HG02840 (cell line): ENCODE data around the gene TOP3B.

ENCODE experiments used
- ATAC-seq: cut with Tn5 transposase; IDR thresholded peaks from one replicate; pipeline ENCODE4 v1.9.1; 2021; ENCODE audit warnings: mild to moderate bottlenecking, moderate library complexity, moderate number of reproducible peaks; ENCODE audit not compliant: unreplicated experiment, low FRiP score

TOP3B gene, protein sequence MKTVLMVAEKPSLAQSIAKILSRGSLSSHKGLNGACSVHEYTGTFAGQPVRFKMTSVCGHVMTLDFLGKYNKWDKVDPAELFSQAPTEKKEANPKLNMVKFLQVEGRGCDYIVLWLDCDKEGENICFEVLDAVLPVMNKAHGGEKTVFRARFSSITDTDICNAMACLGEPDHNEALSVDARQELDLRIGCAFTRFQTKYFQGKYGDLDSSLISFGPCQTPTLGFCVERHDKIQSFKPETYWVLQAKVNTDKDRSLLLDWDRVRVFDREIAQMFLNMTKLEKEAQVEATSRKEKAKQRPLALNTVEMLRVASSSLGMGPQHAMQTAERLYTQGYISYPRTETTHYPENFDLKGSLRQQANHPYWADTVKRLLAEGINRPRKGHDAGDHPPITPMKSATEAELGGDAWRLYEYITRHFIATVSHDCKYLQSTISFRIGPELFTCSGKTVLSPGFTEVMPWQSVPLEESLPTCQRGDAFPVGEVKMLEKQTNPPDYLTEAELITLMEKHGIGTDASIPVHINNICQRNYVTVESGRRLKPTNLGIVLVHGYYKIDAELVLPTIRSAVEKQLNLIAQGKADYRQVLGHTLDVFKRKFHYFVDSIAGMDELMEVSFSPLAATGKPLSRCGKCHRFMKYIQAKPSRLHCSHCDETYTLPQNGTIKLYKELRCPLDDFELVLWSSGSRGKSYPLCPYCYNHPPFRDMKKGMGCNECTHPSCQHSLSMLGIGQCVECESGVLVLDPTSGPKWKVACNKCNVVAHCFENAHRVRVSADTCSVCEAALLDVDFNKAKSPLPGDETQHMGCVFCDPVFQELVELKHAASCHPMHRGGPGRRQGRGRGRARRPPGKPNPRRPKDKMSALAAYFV

DNA sequence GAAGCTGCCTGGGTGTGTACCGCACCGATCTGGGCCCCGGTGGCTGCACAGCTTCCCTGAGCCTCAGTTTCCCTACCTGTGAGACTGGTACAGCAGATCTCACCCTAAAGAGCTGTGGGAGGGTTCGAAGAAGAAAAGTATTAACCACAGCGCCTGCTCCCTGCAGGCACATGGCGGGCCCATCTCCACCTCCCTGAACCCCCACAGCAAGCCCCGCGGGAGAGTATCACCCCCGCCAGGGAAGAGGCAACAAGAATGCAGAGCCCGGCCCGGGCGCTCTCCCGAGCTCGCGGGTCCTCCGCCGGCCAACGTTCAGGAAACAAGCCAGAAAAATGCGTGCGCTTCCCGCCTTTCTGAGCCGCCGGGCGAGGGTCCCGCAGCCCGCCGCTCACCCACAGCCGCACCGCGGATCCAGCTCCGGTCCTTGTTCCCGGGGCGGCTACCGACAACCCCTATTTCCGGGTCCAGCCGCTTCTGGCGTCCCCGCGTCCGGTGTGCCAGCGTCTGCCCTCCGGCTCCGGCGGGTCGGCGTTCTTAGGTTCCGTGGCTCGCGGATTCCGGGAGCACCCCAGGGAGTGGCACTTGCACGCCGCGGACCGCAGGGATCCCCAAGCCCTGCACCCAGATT, at the start of gene TOP3B:
Gene TOP3B (minus strand): TSS at position 450 of the 628 bp plus-strand sequence. CDS start 7,078 bp downstream, outside the sequence.
- no peak for ATAC-seq

DNA sequence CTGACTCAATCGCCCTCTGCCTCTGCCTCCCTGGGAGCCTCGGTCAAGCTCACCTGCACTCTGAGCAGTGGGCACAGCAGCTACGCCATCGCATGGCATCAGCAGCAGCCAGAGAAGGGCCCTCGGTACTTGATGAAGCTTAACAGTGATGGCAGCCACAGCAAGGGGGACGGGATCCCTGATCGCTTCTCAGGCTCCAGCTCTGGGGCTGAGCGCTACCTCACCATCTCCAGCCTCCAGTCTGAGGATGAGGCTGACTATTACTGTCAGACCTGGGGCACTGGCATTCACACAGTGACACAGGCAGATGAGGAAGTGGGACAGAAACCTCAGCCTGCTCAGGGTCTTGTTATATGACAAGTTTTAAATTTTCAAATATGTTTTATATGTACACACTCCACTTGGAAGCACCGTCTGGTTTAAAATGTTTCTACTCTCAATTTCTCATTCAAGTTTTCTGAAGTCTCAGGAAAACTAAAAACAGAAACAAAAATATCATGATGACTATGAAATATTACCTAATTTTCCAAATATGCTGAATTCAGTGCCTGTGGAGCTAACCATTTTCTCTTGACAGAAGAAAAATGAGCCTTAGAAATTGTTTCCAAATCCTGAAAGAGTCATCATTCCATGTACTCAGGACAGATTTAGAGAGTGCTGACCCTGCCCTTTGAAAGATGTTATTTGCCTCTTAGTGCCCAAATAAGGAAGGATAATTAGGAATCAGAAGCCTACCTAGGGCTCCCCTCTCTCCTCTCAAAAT, 48.8 kb upstream of the TOP3B start:
- no peak for ATAC-seq

GRCh38 chr22:22030493-22031182, 48.1 kb upstream of the TOP3B start:
- no peak for ATAC-seq

DNA sequence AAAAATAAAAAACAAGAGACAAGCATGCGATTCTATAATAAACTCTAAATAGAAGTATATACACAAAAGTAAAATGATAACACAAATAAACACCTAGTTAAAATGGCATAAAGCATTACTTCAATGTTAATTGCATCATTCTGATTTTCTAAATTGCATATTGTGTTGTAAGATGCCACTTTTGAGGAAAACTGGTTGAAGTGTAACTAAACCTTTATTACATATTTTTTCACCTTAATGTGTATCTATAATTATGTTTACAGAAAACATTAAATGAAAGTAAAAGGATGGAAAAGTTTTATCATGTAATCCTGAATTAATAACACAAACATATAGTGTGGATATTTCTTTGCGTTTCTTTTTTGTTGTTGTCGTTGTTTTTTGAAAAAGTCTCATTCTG, 45.4 kb upstream of the TOP3B start:
- no peak for ATAC-seq

- no peak for ATAC-seq
Observed at GRCh38 chr22:22026157-22026831, 43.7 kb upstream of the TOP3B start.

- no peak for ATAC-seq
Observed at GRCh38 chr22:22025320-22026156, 43.0 kb upstream of the TOP3B start.

GRCh38 chr22:22024440-22024839, 41.9 kb upstream of the TOP3B start:
- no peak for ATAC-seq

DNA sequence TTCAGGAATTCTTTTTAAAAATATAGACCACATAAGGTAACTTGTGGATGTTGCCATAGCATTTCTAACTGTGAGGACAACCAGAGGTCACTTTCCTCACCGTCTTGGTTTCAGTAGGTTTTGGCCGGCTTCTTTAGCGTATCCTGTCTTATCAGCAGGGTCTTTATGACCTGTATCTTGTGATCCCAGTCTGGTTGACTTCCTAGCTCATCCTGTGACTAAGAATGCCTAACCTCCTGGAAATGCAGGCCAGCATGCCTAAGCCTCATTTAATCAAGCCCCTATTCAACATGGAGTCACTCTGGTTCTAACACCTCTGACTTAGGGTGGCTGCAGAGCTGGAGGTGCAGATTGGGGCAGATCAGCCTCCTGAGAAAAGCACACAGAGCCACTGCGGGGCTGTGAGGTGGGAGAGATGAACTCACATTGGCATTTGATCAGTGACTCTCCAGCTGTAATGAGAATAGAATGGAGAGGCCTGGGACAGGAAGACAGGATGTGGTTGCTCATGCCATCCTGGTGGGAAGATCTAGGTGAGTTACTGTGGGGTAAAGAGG, 41.1 kb upstream of the TOP3B start:
- ATAC-seq = no peak

DNA sequence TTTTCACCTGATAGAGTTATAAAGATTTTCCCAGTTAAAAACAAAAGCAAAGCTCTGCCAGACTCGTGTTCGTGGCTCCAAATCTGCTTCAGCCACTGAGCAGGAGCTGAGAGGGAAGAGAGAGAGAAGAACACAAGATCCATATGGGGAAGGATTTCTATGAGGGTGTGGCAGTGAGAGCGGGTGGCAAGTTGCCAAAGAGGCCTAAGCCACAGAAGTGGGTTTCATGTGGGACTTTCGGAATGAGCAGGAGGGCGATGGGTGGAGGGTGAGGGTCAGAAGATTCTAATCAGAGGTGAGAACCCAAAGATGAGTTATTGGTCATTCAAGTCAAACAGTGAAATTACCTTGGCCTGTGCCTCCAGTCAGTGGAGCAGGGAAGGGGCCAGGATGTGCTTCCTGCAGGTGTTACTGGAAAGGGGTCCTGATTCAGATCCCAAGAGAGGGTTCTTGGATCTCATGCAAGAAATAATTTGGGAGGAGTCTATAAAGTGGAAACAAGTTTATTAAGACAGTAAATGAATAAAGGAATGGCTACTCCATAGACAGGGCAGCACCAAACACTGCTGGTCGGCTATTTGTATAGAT, 40.5 kb upstream of the TOP3B start:
- ATAC-seq = no peak

- no peak for ATAC-seq
Observed at GRCh38 chr22:22022255-22022840, 39.8 kb upstream of the TOP3B start.

- no peak for ATAC-seq
Observed at GRCh38 chr22:22021162-22021750, 38.7 kb upstream of the TOP3B start.

- ATAC-seq = no peak
Observed at GRCh38 chr22:22020425-22020852, 37.9 kb upstream of the TOP3B start.

GRCh38 chr22:22019659-22020424, 37.3 kb upstream of the TOP3B start:
- ATAC-seq = no peak

DNA sequence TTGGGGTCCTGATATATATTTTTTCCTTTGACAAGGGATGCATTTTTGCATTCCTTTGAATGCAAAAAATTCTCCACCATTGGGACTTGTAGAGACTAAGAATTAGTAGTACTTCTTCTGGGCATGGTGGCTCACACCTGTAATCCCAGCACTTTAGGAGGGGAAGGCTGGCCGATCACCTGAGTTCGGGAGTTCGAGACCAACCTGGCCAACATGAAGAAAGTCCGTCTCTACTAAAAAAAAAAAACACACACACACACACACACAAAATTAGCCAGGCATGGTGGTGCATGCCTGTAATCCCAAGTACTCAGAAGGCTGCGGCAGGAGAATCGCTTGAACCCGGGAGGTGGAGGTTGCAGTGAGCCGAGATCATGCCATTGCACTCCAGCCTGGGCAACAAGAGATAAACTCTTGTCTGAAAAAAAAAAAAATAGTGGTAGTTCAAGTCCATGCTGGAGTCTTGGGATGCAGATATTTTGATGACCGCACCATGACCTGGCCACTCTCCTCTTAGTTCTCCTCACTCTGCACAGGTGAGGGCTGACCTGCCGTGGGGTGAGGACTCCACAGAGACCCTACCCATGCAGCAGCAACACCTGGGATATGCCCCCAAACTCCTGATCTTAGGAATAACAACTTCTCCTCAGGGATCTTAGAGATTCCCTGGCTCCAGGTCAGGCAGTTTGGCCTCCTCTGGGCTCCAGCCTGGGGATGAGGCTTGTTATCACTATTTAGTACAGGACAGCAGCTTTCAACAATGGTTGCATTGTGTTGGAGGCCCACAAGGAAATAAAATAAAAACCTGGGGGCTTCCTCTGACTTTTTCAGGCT, 36.5 kb upstream of the TOP3B start:
- ATAC-seq = no peak

- no peak for ATAC-seq
Observed at GRCh38 chr22:22015631-22016030, 33.0 kb upstream of the TOP3B start.
